SK-N-SH treated with all-trans-retinoic acid at 6 μM for 48 hours (cell line): ENCODE measurements around the gene IGFN1.

Experiments
- BACH2 ChIP-seq: fragments of 250-450 bp; sonication (Bioruptor Pico); IDR thresholded peaks from 2 replicates; pipeline ENCODE4 v1.9.0; 2021; ENCODE audit warnings: mild to moderate bottlenecking, borderline replicate concordance
- GLIS3 ChIP-seq: fragments of 250-450 bp; sonication (Bioruptor Pico); IDR thresholded peaks from 2 replicates; pipeline ENCODE4 v1.5.0; 2020; ENCODE audit warnings: mild to moderate bottlenecking, moderate library complexity
- OSR1 ChIP-seq: fragments of 250-450 bp; sonication (Bioruptor Pico); IDR thresholded peaks from 2 replicates; pipeline ENCODE4 v1.8.0; 2022; ENCODE audit warnings: moderate library complexity, mild to moderate bottlenecking, inconsistent platforms
- PATZ1 ChIP-seq: fragments of 250-450 bp; sonication (Bioruptor Pico); IDR thresholded peaks from 2 replicates; pipeline ENCODE4 v1.8.0; 2020; ENCODE audit warnings: mild to moderate bottlenecking, moderate library complexity, borderline replicate concordance
- RARB ChIP-seq: fragments of 250-450 bp; sonication (Bioruptor Pico); IDR thresholded peaks from 2 replicates; pipeline ENCODE4 v1.8.0; 2021; ENCODE audit warnings: mild to moderate bottlenecking, moderate library complexity
- TCF4 ChIP-seq: fragments of 250-450 bp; sonication (Bioruptor Pico); IDR thresholded peaks from 2 replicates; pipeline ENCODE4 v1.8.0; 2021; ENCODE audit warnings: mild to moderate bottlenecking, moderate library complexity, borderline replicate concordance
- ZFP3 ChIP-seq: fragments of 250-450 bp; sonication (Bioruptor Pico); IDR thresholded peaks from 2 replicates; pipeline ENCODE4 v1.5.0; 2020; ENCODE audit warnings: mild to moderate bottlenecking, moderate library complexity
- TF ChIP-seq, protein P1 (sequence below): fragments of 250-450 bp; sonication (Bioruptor Pico); IDR thresholded peaks from 2 replicates; pipeline ENCODE4 v1.5.1; 2021; ENCODE audit warnings: mild to moderate bottlenecking, moderate library complexity

GRCh38 chr1:201254625-201255478, 64.2 kb downstream of the IGFN1 start:
- no peak for TF ChIP-seq BACH2 (CRISPR knock-in tag)
- no peak for TF ChIP-seq RARB (CRISPR knock-in tag)
- no peak for TF ChIP-seq GLIS3
- TF ChIP-seq ZFP3 (CRISPR knock-in tag): no peak
- no peak for TF ChIP-seq TCF4 (CRISPR knock-in tag)
- no peak for TF ChIP-seq OSR1 (CRISPR knock-in tag)
- TF ChIP-seq PATZ1 (CRISPR knock-in tag): no peak
- TF ChIP-seq, protein P1, sequence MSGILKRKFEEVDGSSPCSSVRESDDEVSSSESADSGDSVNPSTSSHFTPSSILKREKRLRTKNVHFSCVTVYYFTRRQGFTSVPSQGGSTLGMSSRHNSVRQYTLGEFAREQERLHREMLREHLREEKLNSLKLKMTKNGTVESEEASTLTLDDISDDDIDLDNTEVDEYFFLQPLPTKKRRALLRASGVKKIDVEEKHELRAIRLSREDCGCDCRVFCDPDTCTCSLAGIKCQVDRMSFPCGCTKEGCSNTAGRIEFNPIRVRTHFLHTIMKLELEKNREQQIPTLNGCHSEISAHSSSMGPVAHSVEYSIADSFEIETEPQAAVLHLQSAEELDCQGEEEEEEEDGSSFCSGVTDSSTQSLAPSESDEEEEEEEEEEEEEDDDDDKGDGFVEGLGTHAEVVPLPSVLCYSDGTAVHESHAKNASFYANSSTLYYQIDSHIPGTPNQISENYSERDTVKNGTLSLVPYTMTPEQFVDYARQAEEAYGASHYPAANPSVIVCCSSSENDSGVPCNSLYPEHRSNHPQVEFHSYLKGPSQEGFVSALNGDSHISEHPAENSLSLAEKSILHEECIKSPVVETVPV (CRISPR knock-in tag): no peak
